Activated CD4-positive, alpha-beta T cell treated with anti-CD3 and anti-CD28 coated beads, Interleukin-2, amount 50 U/mL, for 1 hour (primary cell): Measurements from ENCODE around the gene MUC5B.
"Not testable (repeated sequence)": the region's sequence is repeated elsewhere in the genome, so short reads cannot be mapped to it uniquely, and the experiment has no call there.

ENCODE experiments used
- DNase-seq: peaks from one replicate; pipeline ENCODE4 v3.0.0-alpha.2; 2020

Gene MUC5B

GRCh38 chr11:1234054-1234720, 11.3 kb downstream of the MUC5B start:
- no peak for DNase-seq

GRCh38 chr11:1234771-1235305, 12.0 kb downstream of the MUC5B start:
- no peak for DNase-seq

- DNase-seq = no peak
Measured at GRCh38 chr11:1235306-1235900, 12.5 kb downstream of the MUC5B start.

- no peak for DNase-seq
Measured at GRCh38 chr11:1235901-1236315, 13.0 kb downstream of the MUC5B start.

GRCh38 chr11:1236316-1237127, 13.7 kb downstream of the MUC5B start:
- DNase-seq = no peak

- no peak for DNase-seq
Measured at GRCh38 chr11:1237128-1237580, 14.3 kb downstream of the MUC5B start.

- DNase-seq = no peak
Measured at GRCh38 chr11:1237851-1238250, 15.0 kb downstream of the MUC5B start.

GRCh38 chr11:1238767-1239595, 16.1 kb downstream of the MUC5B start:
- DNase-seq = no peak

- no peak for DNase-seq
Measured at GRCh38 chr11:1239596-1240205, 16.8 kb downstream of the MUC5B start.

GRCh38 chr11:1240771-1241170, 17.9 kb downstream of the MUC5B start:
- DNase-seq = no peak

GRCh38 chr11:1241706-1242105, 18.8 kb downstream of the MUC5B start:
- no peak for DNase-seq

- DNase-seq = no peak
Measured at GRCh38 chr11:1242289-1242688, 19.4 kb downstream of the MUC5B start.

GRCh38 chr11:1242751-1243150, 19.9 kb downstream of the MUC5B start:
- not testable (repeated sequence) for DNase-seq

GRCh38 chr11:1243521-1243920, 20.7 kb downstream of the MUC5B start:
- DNase-seq = not testable (repeated sequence)

- DNase-seq = not testable (repeated sequence)
Measured at GRCh38 chr11:1244557-1244956, 21.7 kb downstream of the MUC5B start.

- DNase-seq = not testable (repeated sequence)
Measured at GRCh38 chr11:1245717-1246116, 22.9 kb downstream of the MUC5B start.

GRCh38 chr11:1246301-1246700, 23.4 kb downstream of the MUC5B start:
- DNase-seq = not testable (repeated sequence)

- not testable (repeated sequence) for DNase-seq
Measured at GRCh38 chr11:1247026-1247425, 24.2 kb downstream of the MUC5B start.

- DNase-seq = not testable (repeated sequence)
Measured at GRCh38 chr11:1248951-1249350, 26.1 kb downstream of the MUC5B start.

GRCh38 chr11:1250411-1250810, 27.5 kb downstream of the MUC5B start:
- not testable (repeated sequence) for DNase-seq

- no peak for DNase-seq
Measured at GRCh38 chr11:1251236-1251770, 28.4 kb downstream of the MUC5B start.
